K562 (cell line): ENCODE results near the gene UNC13A. TPM values are rescaled to one million over a fixed set of nuclear protein-coding genes. Genes with fewer than 3 reads are reported as not detected.

ENCODE experiments used
- ATAC-seq: fragments of 200-7000 bp; cut with Tn5 transposase; 3 replicates; pipeline ENCODE4 v1.9.1; 2020; ENCODE audit warnings: moderate library complexity
- BruUV-seq: library from RNA; stranded (reverse); fragments of 400-500 nt; replicated peaks from 2 replicates; lab custom pipeline; 2021; lab: Mats Ljungman, UMichigan
- CTCF ChIA-PET: fragments of 300-600 bp; formaldehyde crosslinking; extraction: SDS; loops from one replicate; lab custom pipeline; 2021; ENCODE audit warnings: low intra/inter-chr PET ratio; lab: Yijun Ruan, JAX
- POLR2A ChIA-PET: fragments of 300-600, 350-650 bp; sonication (Branson Sonifier 250); formaldehyde crosslinking; extraction: SDS; loops from one replicate; lab custom pipeline; 2021; ENCODE audit warnings: antibody characterized with exemption, inconsistent platforms; lab: Yijun Ruan, JAX
- DNase-seq, 4 experiments: peaks; one replicate each; pipeline versions ENCODE4 v3.0.0 to v3.0.0-alpha.2; 2011 to 2018; ENCODE audit warnings: low spot score in 3 of 4, mixed read lengths in 3 of 4; ENCODE audit errors: extremely low read depth in 1 of 4
- FAIRE-seq: peaks from 2 replicates; lab custom pipeline; 2011; peaks lifted over from hg19 to GRCh38; lab: Jason Lieb, UNC
- H2AFZ ChIP-seq: 2 replicates; pipeline ENCODE4 v1.6.0; 2011; ENCODE audit warnings: low read depth, low read length, control low read depth, inconsistent platforms
- H3K27ac ChIP-seq: fragments of 200-600 bp; 3 replicates; pipeline ENCODE4 v1.8.0; 2011; ENCODE audit warnings: low read depth, mild to moderate bottlenecking, control low read depth, inconsistent platforms, low read length, moderate library complexity, mixed read lengths; ENCODE audit errors: extremely low read depth
- H3K27me3 ChIP-seq, 2 experiments: fragments of 300-600 bp in 1 of 2; 2 replicates in 1 of 2; 3 replicates in 1 of 2; pipeline versions ENCODE4 v1.6.0 to v1.8.0; 2011; ENCODE audit warnings: inconsistent platforms in 2 of 2, low read length in 2 of 2, mild to moderate bottlenecking in 1 of 2, mixed read lengths in 1 of 2, moderate library complexity in 1 of 2; ENCODE audit not compliant: control insufficient read depth in 2 of 2, insufficient read depth in 2 of 2
- H3K36me3 ChIP-seq: fragments of 300-600 bp; 3 replicates; pipeline ENCODE4 v1.8.0; 2011; ENCODE audit warnings: mild to moderate bottlenecking, low read length, inconsistent platforms; ENCODE audit not compliant: control insufficient read depth, insufficient read depth
- H3K4me1 ChIP-seq, 2 experiments: fragments of 200-600 bp in 1 of 2; replicated peaks in 1 of 2; 2 replicates in 1 of 2; 3 replicates in 1 of 2; pipeline versions ENCODE4 v1.5.1 to v1.8.0; 2011; ENCODE audit warnings: inconsistent platforms in 2 of 2, low read length in 2 of 2, mild to moderate bottlenecking in 1 of 2, mixed read lengths in 1 of 2, moderate library complexity in 1 of 2; ENCODE audit not compliant: control insufficient read depth in 2 of 2, insufficient read depth in 2 of 2
- H3K4me2 ChIP-seq: 2 replicates; pipeline ENCODE4 v1.6.1; 2011; ENCODE audit warnings: low read length, control low read depth, inconsistent platforms, mixed read lengths; ENCODE audit not compliant: insufficient read depth
- H3K4me3 ChIP-seq: fragments of 200-600 bp; sonication (generic), shearing (Covaris generic); 2 replicates; pipeline ENCODE4 v1.5.1; 2016; ENCODE audit warnings: control low read depth, inconsistent platforms
- H3K79me2 ChIP-seq: fragments of 200-600 bp; 3 replicates; pipeline ENCODE4 v1.8.0; 2011; ENCODE audit warnings: low read length, inconsistent platforms; ENCODE audit not compliant: control insufficient read depth, insufficient read depth
- H3K9ac ChIP-seq, 2 experiments: 2 replicates each; pipeline versions ENCODE4 v1.6.0 to v1.6.1; 2011; ENCODE audit warnings: low read depth in 2 of 2, low read length in 2 of 2, control low read depth in 1 of 2, inconsistent platforms in 1 of 2, mild to moderate bottlenecking in 1 of 2, mixed read lengths in 1 of 2; ENCODE audit not compliant: insufficient read depth in 1 of 2
- H3K9me1 ChIP-seq: one replicate; pipeline ENCODE4 v1.6.0; 2011; ENCODE audit warnings: inconsistent platforms, mild to moderate bottlenecking, low read length, moderate library complexity; ENCODE audit not compliant: control insufficient read depth, insufficient read depth
- H3K9me3 ChIP-seq: replicated peaks from 2 replicates; pipeline ENCODE4 v1.5.1; 2011; ENCODE audit warnings: low read depth, low read length, inconsistent platforms; ENCODE audit not compliant: control insufficient read depth, insufficient read depth
- H4K20me1 ChIP-seq: replicated peaks from 2 replicates; pipeline ENCODE4 v1.6.1; 2011; ENCODE audit warnings: low read length, inconsistent platforms, mixed read lengths; ENCODE audit not compliant: control insufficient read depth, insufficient read depth
- ARID4B ChIP-seq: sonication (generic); formaldehyde crosslinking; IDR thresholded peaks from 2 replicates; pipeline ENCODE4 v1.8.0; 2022; ENCODE audit warnings: mild to moderate bottlenecking, missing genetic modification reagents
- ATF3 ChIP-seq, 2 experiments: fragments of 450-650 bp in 1 of 2; sonication (generic) in 1 of 2; formaldehyde crosslinking in 1 of 2; IDR thresholded peaks in 1 of 2; conservative IDR thresholded peaks in 1 of 2; 2 replicates each; pipeline versions ENCODE4 v1.6.1 to v1.8.1; 2016 to 2023; ENCODE audit warnings: mild to moderate bottlenecking in 2 of 2, moderate library complexity in 2 of 2, inconsistent platforms in 1 of 2, missing genetic modification reagents in 1 of 2
- ELF1 ChIP-seq: fragments of 200-800 bp; sonication (Bioruptor generic); IDR thresholded peaks from 2 replicates; pipeline ENCODE4 v1.6.1; 2016; ENCODE audit warnings: missing genetic modification characterization, missing compliant biosample characterization
- ETV1 ChIP-seq: fragments of 450-650 bp; conservative IDR thresholded peaks from 2 replicates; pipeline ENCODE4 v1.6.1; 2016; ENCODE audit warnings: missing genetic modification characterization, control low read depth, low read depth, missing compliant biosample characterization
- FOXK1 ChIP-seq: sonication (generic); formaldehyde crosslinking; IDR thresholded peaks from 2 replicates; pipeline ENCODE4 v1.8.0; 2022; ENCODE audit warnings: missing genetic modification reagents, mild to moderate bottlenecking, borderline replicate concordance
- HMG20B ChIP-seq: fragments of 250-450 bp; sonication (Bioruptor Pico); IDR thresholded peaks from 2 replicates; pipeline ENCODE4 v1.5.0; 2021; ENCODE audit warnings: mild to moderate bottlenecking
- NFATC3 ChIP-seq: fragments of 450-650 bp; IDR thresholded peaks from 2 replicates; pipeline ENCODE4 v1.6.1; 2017; ENCODE audit warnings: mild to moderate bottlenecking
- NR1H2 ChIP-seq: sonication (generic); formaldehyde crosslinking; IDR thresholded peaks from 2 replicates; pipeline ENCODE4 v1.4.0; 2020; ENCODE audit warnings: mild to moderate bottlenecking, missing genetic modification reagents
- PHF20 ChIP-seq: fragments of 450-650 bp; IDR thresholded peaks from 2 replicates; pipeline ENCODE4 v1.6.1; 2018; ENCODE audit not compliant: partially characterized antibody
- RBM39 ChIP-seq: fragments of 200-400 bp; formaldehyde crosslinking; optimal IDR thresholded peaks from 2 replicates; pipeline ENCODE3; 2018; ENCODE audit warnings: low read depth, low read length
- U2AF2 ChIP-seq: fragments of 200-400 bp; formaldehyde crosslinking; optimal IDR thresholded peaks from 2 replicates; pipeline ENCODE3; 2017; ENCODE audit warnings: low read depth, mild to moderate bottlenecking, low read length
- WHSC1 ChIP-seq: IDR thresholded peaks from one replicate; pipeline ENCODE4 v1.6.1; 2012; ENCODE audit warnings: low read length, control low read depth, inconsistent platforms
- ZMIZ1 ChIP-seq, 2 experiments: fragments of 150-350 bp in 1 of 2; IDR thresholded peaks; 2 replicates each; pipeline ENCODE4 v1.6.1; 2012 to 2016; ENCODE audit warnings: low read depth in 2 of 2, low read length in 2 of 2, mild to moderate bottlenecking in 1 of 2, moderate library complexity in 1 of 2
- ZNF717 ChIP-seq: fragments of 250-450 bp; sonication (Bioruptor Pico); IDR thresholded peaks from 2 replicates; pipeline ENCODE4 v1.5.0; 2021
- WGBS: fragments of 100-300 bp; shearing (Covaris generic); methylation state at CpG from one replicate; pipeline ENCODE4 v1.1.6; 2016; ENCODE audit warnings: low coverage, mixed read lengths; ENCODE audit not compliant: insufficient coverage; ENCODE audit errors: missing lambda C conversion rate; 5-methylcytosine and 5-hydroxymethylcytosine counted together
- in situ Hi-C: fragments of 300-500 bp; cut with MboI; formaldehyde crosslinking; loops from 4 replicates; pipeline ENCODE4 v1.15.0; 2018; ENCODE audit warnings: inconsistent platforms, mixed read lengths
- intact Hi-C: fragments of 100-400 bp; cut with micrococcal nuclease; formaldehyde crosslinking; loops from 2 replicates; pipeline ENCODE4 v1.14.2; 2022
- polyA plus RNA-seq, 8 experiments: library from polyadenylated mRNA; depleted of rRNA in 4 of 8; stranded (reverse) in 5 of 8; unstranded in 3 of 8; fragments of >200 nt; fragmentation: Nextera tagmentation in 2 of 8; fragmentation: Illumina TruSeq in 1 of 8; extraction: Ambion mirVana in 2 of 8; extraction: Trizol in 1 of 8; gene quantifications; 2 replicates each; pipeline versions ENCODE4 v1.2.1 to v1.2.3, GENCODE V29; 2011 to 2014; ENCODE audit warnings: inconsistent platforms in 1 of 8, missing spikeins in 1 of 8
- total RNA-seq, 7 experiments: library from RNA; depleted of rRNA in 6 of 7; stranded (reverse); fragments of >200 nt in 6 of 7; fragmentation: Illumina TruSeq in 2 of 7; extraction: Trizol in 2 of 7; gene quantifications; 2 replicates each; pipeline versions ENCODE4 v1.2.1 to v1.2.3, GENCODE V29; 2011 to 2021; ENCODE audit warnings: low replicate concordance in 1 of 7

The UNC13A gene
- total and polyA plus RNA-seq, 9 of the 15 experiments (the other 6 are each of a cell fraction or from before 2014, with no cell fraction given): 0.03 to 1.0 (median 0.25) TPM

- ATAC-seq: no peak
- no peak overlapping the region for H3K4me2 ChIP-seq
- no peaks in the 10 kb centered on the region for H3K27me3 ChIP-seq
- peak overlapping the region; percentile 53 for H2AFZ ChIP-seq
- peaks cover 0 to 26% of the 10 kb centered on the region in 2 experiments; a peak in 3 of 5 replicates for H3K4me1 ChIP-seq
- no peaks in the 10 kb centered on the region for H3K79me2 ChIP-seq
- no peak overlapping the region for H3K4me3 ChIP-seq
- intact Hi-C loops: no loop called here
- in situ Hi-C loops: no loop called here
- no peaks in the 10 kb centered on the region for H3K9me1 ChIP-seq
- TF ChIP-seq ATF3 (IDR thresholded peaks at IDR 0.05) (no peak), ATF3 (CRISPR knock-in tag; conservative IDR thresholded peaks at IDR 0.05) (no peak), ZMIZ1 (IDR thresholded peaks at IDR 0.05; ENCODE audit: low read depth in 2 of 2, low read length in 2 of 2) (no peak), WHSC1 (no peak), ARID4B (CRISPR knock-in tag) (no peak), FOXK1 (CRISPR knock-in tag) (no peak), RBM39 (no peak), ELF1 (no peak), NR1H2 (no peak), NFATC3 (no peak), HMG20B (CRISPR knock-in tag) (no peak), U2AF2 (no peak), ETV1 (tag) (no peak), ZNF717 (CRISPR knock-in tag) (no peak), PHF20 (no peak)
- no peak for FAIRE-seq
- ChIA-PET CTCF (no interaction called here), POLR2A (interaction anchor here (0.8 kb wide), 1 partner anchor 10 kb away, joined by 3 read pairs; no protein-coding TSS in a partner anchor)
- BruUV-seq: no TSS peak
- WGBS: 50% methylated on average over 10 of the region's 10 CpGs
- H4K20me1 ChIP-seq: no peaks in the 10 kb centered on the region
- no peak overlapping the region for H3K27ac ChIP-seq
- peak overlapping the region in 1 of 2 experiments; percentile 45; a peak in 1 of 4 replicates for H3K9ac ChIP-seq
- H3K36me3 ChIP-seq: no peaks in the 10 kb centered on the region
- no peaks in the 10 kb centered on the region for H3K9me3 ChIP-seq
- no peak for DNase-seq
Observed at GRCh38 chr19:17599780-17600179, 88.4 kb downstream of the UNC13A start.
